GM12878 (cell line): ENCODE measurements around the gene NPRL2. TPM values are rescaled to one million over a fixed set of nuclear protein-coding genes. Genes with fewer than 3 reads are reported as not detected.
A peak's percentile ranks its signal among the peaks of the same experiment; 100 is the strongest.

Experiments used
- ATAC-seq: fragments of 200-7000 bp; cut with Tn5 transposase; 3 replicates; pipeline ENCODE4 v1.9.1; 2020; ENCODE audit warnings: mild to moderate bottlenecking, moderate library complexity
- BruUV-seq: library from RNA; stranded (reverse); fragments of 400-500 nt; replicated peaks from 2 replicates; lab custom pipeline; 2021; lab: Mats Ljungman, UMichigan
- CTCF ChIA-PET: fragments of 300-600 bp; sonication (Branson Sonifier 250); formaldehyde crosslinking; extraction: SDS; loops from one replicate; lab custom pipeline; 2021; ENCODE audit warnings: inconsistent platforms; lab: Yijun Ruan, JAX
- POLR2A ChIA-PET: fragments of 350-600 bp; formaldehyde crosslinking; extraction: SDS; loops from one replicate; lab custom pipeline; 2021; ENCODE audit warnings: inconsistent platforms; lab: Charles Lee
- RAD21 ChIA-PET: fragments of 300-600 bp; sonication (Branson Sonifier 250); formaldehyde crosslinking; loops from one replicate; lab custom pipeline; 2023; ENCODE audit warnings: antibody characterized with exemption; ENCODE audit not compliant: unreplicated experiment; lab: Charles Lee
- SMC1A ChIA-PET: fragments of 300-600 bp; sonication (Branson Sonifier 250); formaldehyde crosslinking; loops from one replicate; lab custom pipeline; 2023; ENCODE audit not compliant: unreplicated experiment, uncharacterized antibody; lab: Charles Lee
- DNase-seq: peaks from one replicate; pipeline ENCODE4 v3.0.0-alpha.2; 2011; ENCODE audit warnings: low read depth, low spot score
- FAIRE-seq: peaks from 3 replicates; lab custom pipeline; 2011; peaks lifted over from hg19 to GRCh38; lab: Jason Lieb, UNC
- H2AFZ ChIP-seq: 2 replicates; pipeline ENCODE4 v1.6.0; 2011; ENCODE audit warnings: low read depth, low read length, control low read depth; ENCODE audit not compliant: control insufficient read depth
- H3K27ac ChIP-seq: 2 replicates; pipeline ENCODE4 v1.5.1; 2011; ENCODE audit warnings: control low read depth; ENCODE audit not compliant: control insufficient read depth, insufficient read depth
- H3K27me3 ChIP-seq, 2 experiments: replicated peaks in 1 of 2; 2 replicates each; pipeline versions ENCODE4 v1.6.0 to v1.6.1; 2011; ENCODE audit warnings: low read length in 1 of 2; ENCODE audit not compliant: control insufficient read depth in 2 of 2, insufficient read depth in 2 of 2
- H3K36me3 ChIP-seq, 2 experiments: 2 replicates each; pipeline ENCODE4 v1.5.1; 2011; ENCODE audit warnings: low read length in 1 of 2; ENCODE audit not compliant: control insufficient read depth in 2 of 2, insufficient read depth in 2 of 2
- H3K4me1 ChIP-seq: 2 replicates; pipeline ENCODE4 v1.6.1; 2011; ENCODE audit warnings: mild to moderate bottlenecking, low read length, moderate library complexity, mixed read lengths; ENCODE audit not compliant: control insufficient read depth, insufficient read depth
- H3K4me2 ChIP-seq: 2 replicates; pipeline ENCODE4 v1.6.0; 2011; ENCODE audit warnings: control low read depth; ENCODE audit not compliant: control insufficient read depth, insufficient read depth
- H3K4me3 ChIP-seq: fragments of 200-600 bp; sonication (generic); 2 replicates; pipeline ENCODE4 v1.5.1; 2016
- H3K79me2 ChIP-seq: 2 replicates; pipeline ENCODE4 v1.6.0; 2011; ENCODE audit warnings: low read length; ENCODE audit not compliant: control insufficient read depth, insufficient read depth
- H3K9ac ChIP-seq: 2 replicates; pipeline ENCODE4 v1.8.0; 2011; ENCODE audit warnings: low read length, control low read depth, mixed read lengths; ENCODE audit not compliant: control insufficient read depth, insufficient read depth
- H3K9me3 ChIP-seq: replicated peaks from 3 replicates; pipeline ENCODE4 v1.5.1; 2011; ENCODE audit warnings: mild to moderate bottlenecking, low read length; ENCODE audit not compliant: control insufficient read depth, insufficient read depth
- H4K20me1 ChIP-seq: 2 replicates; pipeline ENCODE4 v1.6.0; 2011; ENCODE audit not compliant: control insufficient read depth, insufficient read depth
- BACH1 ChIP-seq: fragments of 450-650 bp; IDR thresholded peaks from 2 replicates; pipeline ENCODE4 v1.6.1; 2017; ENCODE audit warnings: mild to moderate bottlenecking, borderline replicate concordance
- CBX5 ChIP-seq: sonication (generic); IDR thresholded peaks from 2 replicates; pipeline ENCODE4 v1.6.1; 2016; ENCODE audit warnings: low read depth, moderate library complexity, mild to moderate bottlenecking, inconsistent platforms
- HDAC2 ChIP-seq: fragments of 200-600 bp; sonication (generic); IDR thresholded peaks from 2 replicates; pipeline ENCODE4 v1.6.1; 2017
- HDGF ChIP-seq: fragments of 450-650 bp; IDR thresholded peaks from 2 replicates; pipeline ENCODE4 v1.6.1; 2016; ENCODE audit warnings: antibody characterized with exemption
- IKZF1 ChIP-seq: fragments of 450-650 bp; conservative IDR thresholded peaks from 2 replicates; pipeline ENCODE4 v1.6.1; 2017; ENCODE audit warnings: antibody characterized with exemption, mild to moderate bottlenecking
- JUNB ChIP-seq: IDR thresholded peaks from 2 replicates; pipeline ENCODE4 v1.6.1; 2016; ENCODE audit warnings: antibody characterized with exemption, mild to moderate bottlenecking
- KDM1A ChIP-seq: fragments of 200-600 bp; sonication (generic); IDR thresholded peaks from 2 replicates; pipeline ENCODE4 v1.6.1; 2016; ENCODE audit warnings: borderline replicate concordance
- KLF5 ChIP-seq: fragments of 450-650 bp; IDR thresholded peaks from 2 replicates; pipeline ENCODE4 v1.6.1; 2014; ENCODE audit warnings: mild to moderate bottlenecking; ENCODE audit not compliant: partially characterized antibody
- MYC ChIP-seq: IDR thresholded peaks from 2 replicates; pipeline ENCODE4 v1.6.1; 2011; ENCODE audit warnings: mild to moderate bottlenecking, low read length, moderate library complexity, inconsistent platforms; ENCODE audit not compliant: insufficient read depth, insufficient replicate concordance, insufficient read length, severe bottlenecking
- NR2C1 ChIP-seq: fragments of 450-650 bp; IDR thresholded peaks from 2 replicates; pipeline ENCODE4 v1.6.1; 2017; ENCODE audit warnings: antibody characterized with exemption, mild to moderate bottlenecking, moderate library complexity
- PKNOX1 ChIP-seq: fragments of 450-650 bp; IDR thresholded peaks from 2 replicates; pipeline ENCODE4 v1.6.1; 2016; ENCODE audit warnings: mild to moderate bottlenecking
- SMC3 ChIP-seq: IDR thresholded peaks from 2 replicates; pipeline ENCODE4 v1.6.1; 2011; ENCODE audit warnings: low read length, improper control_type of control experiment, borderline replicate concordance
- USF1 ChIP-seq: IDR thresholded peaks from 2 replicates; pipeline ENCODE4 v1.6.1; 2011; ENCODE audit warnings: borderline replicate concordance, low read depth, mild to moderate bottlenecking, moderate library complexity, mixed read lengths, low read length; ENCODE audit not compliant: insufficient read depth; ENCODE audit errors: extremely low read length
- YBX1 ChIP-seq: fragments of 450-650 bp; IDR thresholded peaks from 2 replicates; pipeline ENCODE4 v1.6.1; 2016; ENCODE audit warnings: antibody characterized with exemption
- ZBED1 ChIP-seq: IDR thresholded peaks from 2 replicates; pipeline ENCODE4 v1.6.1; 2016; ENCODE audit warnings: borderline replicate concordance
- ZBTB4 ChIP-seq: fragments of 450-650 bp; formaldehyde crosslinking; IDR thresholded peaks from 2 replicates; pipeline ENCODE4 v1.4.0; 2022; ENCODE audit warnings: mild to moderate bottlenecking, moderate library complexity
- WGBS: methylation state at CpG from one replicate; pipeline ENCODE4 v1.1.6; 2016; ENCODE audit warnings: low lambda C conversion rate; ENCODE audit not compliant: insufficient replicate concordance, insufficient coverage; ENCODE audit errors: missing lambda C conversion rate; 5-methylcytosine and 5-hydroxymethylcytosine counted together
- in situ Hi-C: fragments of 300-500 bp; cut with MboI; formaldehyde crosslinking; loops from 9 replicates; pipeline ENCODE4 v1.14.3; 2018; ENCODE audit warnings: mixed read lengths
- intact Hi-C: fragments of 100-400 bp; cut with micrococcal nuclease; formaldehyde crosslinking; loops from one replicate; pipeline ENCODE4 v1.14.2; 2022; ENCODE audit not compliant: unreplicated experiment
- polyA plus RNA-seq, 11 experiments: library from polyadenylated mRNA; depleted of rRNA in 4 of 11; unstranded in 6 of 11; stranded (reverse) in 5 of 11; fragments of >200 nt; fragmentation: Nextera tagmentation in 4 of 11; fragmentation: Illumina TruSeq in 1 of 11; extraction: Ambion mirVana in 4 of 11; extraction: Trizol in 1 of 11; gene quantifications; 1 replicate in 1 of 11; 2 replicates in 10 of 11; pipeline versions ENCODE4 v1.2.1 to v1.2.3, GENCODE V29; 2011 to 2016; ENCODE audit warnings: inconsistent platforms in 2 of 11, missing spikeins in 2 of 11, low read depth in 1 of 11
- total RNA-seq, 4 experiments: library from RNA; depleted of rRNA in 3 of 4; stranded (reverse); fragments of >200 nt in 3 of 4; fragmentation: Illumina TruSeq in 1 of 4; extraction: Trizol in 1 of 4; gene quantifications; 2 replicates each; pipeline versions ENCODE4 v1.2.1 to v1.2.3, GENCODE V29; 2013 to 2021

The NPRL2 gene
- total and polyA plus RNA-seq, 10 of the 15 experiments (the other 5 are each of a cell fraction or from before 2014, with no cell fraction given), result 17.8 to 54.2 (median 32.9) TPM

GRCh38 chr3:50325113-50325480, 25.5 kb downstream of the NPRL2 start (continued):
- TF ChIP-seq MYC (no peak), KLF5 (no peak), JUNB (no peak), YBX1 (no peak), NR2C1 (no peak), CBX5 (no peak), KDM1A (no peak)
- TF ChIP-seq, all 136 proteins: peak for 0

GRCh38 chr3:50324351-50325112, 26.0 kb downstream of the NPRL2 start:
- ChIA-PET CTCF (interaction anchor here (0.5 to 5.1 kb wide), 17 partner anchors 9 to 218 kb away, joined by 3 to 72 read pairs (median 5); partner anchors contain the start of genes HYAL1, HYAL3, IFRD2 and LSMEM2), SMC1A (interaction anchor here (1.0 kb wide), 1 partner anchor 25 kb away, joined by 3 read pairs; the partner anchor contains the start of genes HYAL3 and NAA80), RAD21 (interaction anchor here (0.7 to 2.3 kb wide), 5 partner anchors 13 to 46 kb away, joined by 3 to 6 read pairs (median 3); partner anchors contain the start of genes IFRD2 and LSMEM2), POLR2A (interaction anchor here (1.0 kb wide), 1 partner anchor 12 kb away, joined by 3 read pairs; no protein-coding TSS in a partner anchor)
- ATAC-seq (peak; percentile 51), DNase-seq (no peak), FAIRE-seq (no peak)
- Histone ChIP-seq H3K27me3 (no peaks in the 10 kb centered on the region), H3K4me3 (no peak overlapping the region), H3K4me2 (no peak overlapping the region), H2AFZ (no peak overlapping the region), H3K4me1 (peaks cover 17% of the 10 kb centered on the region), H3K36me3 (peaks cover 2 to 7% of the 10 kb centered on the region in 2 experiments; a peak in 3 of 4 replicates), H3K9me3 (no peaks in the 10 kb centered on the region), H3K27ac (no peak overlapping the region), H3K79me2 (peaks cover 19% of the 10 kb centered on the region), H4K20me1 (no peaks in the 10 kb centered on the region), H3K9ac (no peak overlapping the region)
- no TSS peak for BruUV-seq
- 50% methylated on average over 4 of the region's 4 CpGs for WGBS
- in situ Hi-C loops, result no loop called here
- intact Hi-C loops, result loop anchor here (1.0 kb wide), 2 partner anchors 50 to 97 kb away; no protein-coding TSS in a partner anchor
- TF ChIP-seq USF1, result no peak
- TF ChIP-seq NR2C1, result no peak
- no peak for TF ChIP-seq ZBED1
- peak; percentile 49 for TF ChIP-seq SMC3
- no peak for TF ChIP-seq PKNOX1
- TF ChIP-seq BACH1, result no peak
- TF ChIP-seq HDGF, result no peak
- 0 out of 2 replicates have a peak, but pooled peaks have one; percentile 21 for TF ChIP-seq IKZF1
- TF ChIP-seq ZBTB4, result no peak
- no peak for TF ChIP-seq HDAC2
